IMR-90 (cell line): Measurements from ENCODE around the gene CPED1.

Experiments used
- ELK1 ChIP-seq: fragments of 150-350 bp; IDR thresholded peaks from 2 replicates; pipeline ENCODE4 v1.6.1; 2016; ENCODE audit warnings: low read depth, mild to moderate bottlenecking, low read length, moderate library complexity, borderline replicate concordance
- FOS ChIP-seq: fragments of 150-350 bp; IDR thresholded peaks from 2 replicates; pipeline ENCODE4 v1.6.1; 2016; ENCODE audit warnings: low read depth, low read length
- MXI1 ChIP-seq: IDR thresholded peaks from 2 replicates; pipeline ENCODE4 v1.6.1; 2012; ENCODE audit warnings: low read depth, mild to moderate bottlenecking, low read length, moderate library complexity, borderline replicate concordance
- NFE2L2 ChIP-seq: fragments of 150-350 bp; IDR thresholded peaks from 2 replicates; pipeline ENCODE4 v1.6.1; 2016; ENCODE audit warnings: low read depth, mild to moderate bottlenecking, low read length
- POLR2A ChIP-seq: IDR thresholded peaks from 2 replicates; pipeline ENCODE4 v1.6.1; 2012; ENCODE audit warnings: mild to moderate bottlenecking, low read depth, low read length
- RAD21 ChIP-seq: IDR thresholded peaks from 2 replicates; pipeline ENCODE4 v1.6.1; 2012; ENCODE audit warnings: low read length, improper control_type of control experiment
- RFX5 ChIP-seq: IDR thresholded peaks from 2 replicates; pipeline ENCODE4 v1.8.0; 2012; ENCODE audit warnings: low read depth, mild to moderate bottlenecking, low read length, moderate library complexity
- SMC3 ChIP-seq: fragments of 150-350 bp; IDR thresholded peaks from 2 replicates; pipeline ENCODE4 v1.6.1; 2016; ENCODE audit warnings: low read depth, mild to moderate bottlenecking, antibody characterized with exemption, low read length, moderate library complexity
- TF ChIP-seq, protein P1 (sequence below): conservative IDR thresholded peaks from 2 replicates; pipeline ENCODE4 v1.5.1; 2012; ENCODE audit warnings: mild to moderate bottlenecking, low read depth, low read length, improper control_type of control experiment
- TF ChIP-seq, protein P2 (sequence below): fragments of 150-350 bp; IDR thresholded peaks from 2 replicates; pipeline ENCODE4 v1.6.1; 2017; ENCODE audit warnings: mild to moderate bottlenecking, antibody characterized with exemption, low read length, low read depth

GRCh38 chr7:121339082-121339481, 350.6 kb downstream of the CPED1 start:
- no peak for TF ChIP-seq RAD21
- no peak for TF ChIP-seq NFE2L2
- TF ChIP-seq ELK1, result no peak
- TF ChIP-seq, protein P1, sequence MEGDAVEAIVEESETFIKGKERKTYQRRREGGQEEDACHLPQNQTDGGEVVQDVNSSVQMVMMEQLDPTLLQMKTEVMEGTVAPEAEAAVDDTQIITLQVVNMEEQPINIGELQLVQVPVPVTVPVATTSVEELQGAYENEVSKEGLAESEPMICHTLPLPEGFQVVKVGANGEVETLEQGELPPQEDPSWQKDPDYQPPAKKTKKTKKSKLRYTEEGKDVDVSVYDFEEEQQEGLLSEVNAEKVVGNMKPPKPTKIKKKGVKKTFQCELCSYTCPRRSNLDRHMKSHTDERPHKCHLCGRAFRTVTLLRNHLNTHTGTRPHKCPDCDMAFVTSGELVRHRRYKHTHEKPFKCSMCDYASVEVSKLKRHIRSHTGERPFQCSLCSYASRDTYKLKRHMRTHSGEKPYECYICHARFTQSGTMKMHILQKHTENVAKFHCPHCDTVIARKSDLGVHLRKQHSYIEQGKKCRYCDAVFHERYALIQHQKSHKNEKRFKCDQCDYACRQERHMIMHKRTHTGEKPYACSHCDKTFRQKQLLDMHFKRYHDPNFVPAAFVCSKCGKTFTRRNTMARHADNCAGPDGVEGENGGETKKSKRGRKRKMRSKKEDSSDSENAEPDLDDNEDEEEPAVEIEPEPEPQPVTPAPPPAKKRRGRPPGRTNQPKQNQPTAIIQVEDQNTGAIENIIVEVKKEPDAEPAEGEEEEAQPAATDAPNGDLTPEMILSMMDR, result no peak
- TF ChIP-seq, protein P2, sequence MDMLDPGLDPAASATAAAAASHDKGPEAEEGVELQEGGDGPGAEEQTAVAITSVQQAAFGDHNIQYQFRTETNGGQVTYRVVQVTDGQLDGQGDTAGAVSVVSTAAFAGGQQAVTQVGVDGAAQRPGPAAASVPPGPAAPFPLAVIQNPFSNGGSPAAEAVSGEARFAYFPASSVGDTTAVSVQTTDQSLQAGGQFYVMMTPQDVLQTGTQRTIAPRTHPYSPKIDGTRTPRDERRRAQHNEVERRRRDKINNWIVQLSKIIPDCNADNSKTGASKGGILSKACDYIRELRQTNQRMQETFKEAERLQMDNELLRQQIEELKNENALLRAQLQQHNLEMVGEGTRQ, result no peak
- no peak for TF ChIP-seq POLR2A
- TF ChIP-seq RFX5, result no peak
- no peak for TF ChIP-seq SMC3
- no peak for TF ChIP-seq FOS
- no peak for TF ChIP-seq MXI1
